ENCODE results near the gene CHCHD3. TPM values are rescaled to one million over a fixed set of nuclear protein-coding genes. Genes with fewer than 3 reads are reported as not detected.

Gene CHCHD3
- total RNA-seq, 3 donors from 2014 or later: 71.9 to 76.4 (median 72.9) TPM

- intact Hi-C loops (cut with DNase I, micrococcal nuclease): no loop called here
- no peaks in the 10 kb centered on the region for H3K9me3 ChIP-seq
- no peak for TF ChIP-seq CTCF (IDR thresholded peaks at IDR 0.05)
- H3K36me3 ChIP-seq (ENCODE audit: low read depth): no peaks in the 10 kb centered on the region
- ATAC-seq: no peak
- H3K4me3 ChIP-seq: no peak overlapping the region
- no peaks in the 10 kb centered on the region for H3K4me1 ChIP-seq (ENCODE audit: low read depth)
- DNase-seq: no peak
Measured at GRCh38 chr7:133052401-133052756, 29.5 kb downstream of the CHCHD3 start.

GRCh38 chr7:133051719-133052400 is 30.0 kb downstream of the CHCHD3 start:
- H3K36me3 ChIP-seq (ENCODE audit: low read depth): no peaks in the 10 kb centered on the region
- DNase-seq: no peak
- no peaks in the 10 kb centered on the region for H3K9me3 ChIP-seq
- intact Hi-C loops (cut with DNase I, micrococcal nuclease): no loop called here
- H3K4me1 ChIP-seq (ENCODE audit: low read depth): no peaks in the 10 kb centered on the region
- TF ChIP-seq CTCF (IDR thresholded peaks at IDR 0.05): no peak
- ATAC-seq: no peak
- no peak overlapping the region for H3K4me3 ChIP-seq

- no peaks in the 10 kb centered on the region for H3K4me1 ChIP-seq (ENCODE audit: low read depth)
- DNase-seq (no peak), ATAC-seq (no peak)
- H3K9me3 ChIP-seq: no peaks in the 10 kb centered on the region
- intact Hi-C loops (cut with DNase I, micrococcal nuclease): no loop called here
- no peak overlapping the region for H3K4me3 ChIP-seq
- H3K36me3 ChIP-seq (ENCODE audit: low read depth): no peaks in the 10 kb centered on the region
- TF ChIP-seq CTCF (IDR thresholded peaks at IDR 0.05): no peak
Measured at GRCh38 chr7:133051066-133051465, 30.8 kb downstream of the CHCHD3 start.

- H3K4me1 ChIP-seq (ENCODE audit: low read depth): no peaks in the 10 kb centered on the region
- ATAC-seq (no peak), DNase-seq (no peak)
Measured at GRCh38 chr7:133050200-133050995, 31.5 kb downstream of the CHCHD3 start.

GRCh38 chr7:133048589-133048988 is 33.3 kb downstream of the CHCHD3 start:
- ATAC-seq (no peak), DNase-seq (no peak)
- intact Hi-C loops (cut with DNase I, micrococcal nuclease): no loop called here
- no peaks in the 10 kb centered on the region for H3K36me3 ChIP-seq (ENCODE audit: low read depth)
- no peak for TF ChIP-seq CTCF (IDR thresholded peaks at IDR 0.05)
- no peaks in the 10 kb centered on the region for H3K9me3 ChIP-seq
- H3K4me1 ChIP-seq (ENCODE audit: low read depth): no peaks in the 10 kb centered on the region
- no peak overlapping the region for H3K4me3 ChIP-seq

More at GRCh38 chr7:133050200-133050995, 31.5 kb downstream of the CHCHD3 start:
- no peaks in the 10 kb centered on the region for H3K9me3 ChIP-seq
- no peak overlapping the region for H3K4me3 ChIP-seq
- TF ChIP-seq CTCF (IDR thresholded peaks at IDR 0.05): no peak
- intact Hi-C loops (cut with DNase I, micrococcal nuclease): no loop called here
- H3K36me3 ChIP-seq (ENCODE audit: low read depth): no peaks in the 10 kb centered on the region

Measured in mucosa of descending colon (tissue), 3 donors.